HepG2 (cell line): ENCODE results near the gene ZNF653. TPM values are rescaled to one million over a fixed set of nuclear protein-coding genes. Genes with fewer than 3 reads are reported as not detected.

Experiments
- AHR ChIP-seq: IDR thresholded peaks from 2 replicates; pipeline ENCODE4 v1.6.1; 2018; ENCODE audit warnings: missing genetic modification reagents, missing compliant biosample characterization
- ARNT ChIP-seq: fragments of 450-650 bp; IDR thresholded peaks from 2 replicates; pipeline ENCODE4 v1.6.1; 2017
- ARNT2 ChIP-seq: sonication (generic); formaldehyde crosslinking; IDR thresholded peaks from 2 replicates; pipeline ENCODE4 v1.8.0; 2022; ENCODE audit warnings: mild to moderate bottlenecking, low read depth, missing genetic modification reagents, moderate library complexity
- CREM ChIP-seq, 2 experiments: sonication (generic) in 1 of 2; formaldehyde crosslinking in 1 of 2; IDR thresholded peaks; 2 replicates each; pipeline versions ENCODE4 v1.4.0 to v1.6.1; 2016 to 2020; ENCODE audit warnings: antibody characterized with exemption in 1 of 2, mild to moderate bottlenecking in 1 of 2, missing genetic modification reagents in 1 of 2
- FOXJ3 ChIP-seq: sonication (generic); formaldehyde crosslinking; IDR thresholded peaks from 2 replicates; pipeline ENCODE4 v1.4.0; 2020; ENCODE audit warnings: missing genetic modification reagents, mild to moderate bottlenecking, borderline replicate concordance
- NBN ChIP-seq: fragments of 450-650 bp; conservative IDR thresholded peaks from 2 replicates; pipeline ENCODE4 v1.6.1; 2017
- REPIN1 ChIP-seq: sonication (generic); formaldehyde crosslinking; IDR thresholded peaks from 2 replicates; pipeline ENCODE4 v1.8.0; 2022; ENCODE audit warnings: missing genetic modification reagents, low read depth, mild to moderate bottlenecking, borderline replicate concordance
- SAP130 ChIP-seq: IDR thresholded peaks from 2 replicates; pipeline ENCODE4 v1.6.1; 2016; ENCODE audit warnings: low read depth
- SCMH1 ChIP-seq: sonication (generic); formaldehyde crosslinking; IDR thresholded peaks from 2 replicates; pipeline ENCODE4 v1.9.0; 2021; ENCODE audit warnings: missing genetic modification reagents, mild to moderate bottlenecking, borderline replicate concordance
- SIX4 ChIP-seq: sonication (generic); formaldehyde crosslinking; IDR thresholded peaks from 2 replicates; pipeline ENCODE4 v1.4.0; 2020; ENCODE audit warnings: missing genetic modification reagents
- SP5 ChIP-seq: IDR thresholded peaks from 2 replicates; pipeline ENCODE4 v1.6.1; 2016; ENCODE audit warnings: low read depth, borderline replicate concordance
- STAT5B ChIP-seq: sonication (generic); formaldehyde crosslinking; IDR thresholded peaks from 2 replicates; pipeline ENCODE4 v1.4.0; 2020; ENCODE audit warnings: missing genetic modification reagents
- XBP1 ChIP-seq: sonication (generic); formaldehyde crosslinking; IDR thresholded peaks from 2 replicates; pipeline ENCODE4 v1.5.0; 2020; ENCODE audit warnings: missing genetic modification reagents
- ZFP62 ChIP-seq: sonication (generic); formaldehyde crosslinking; IDR thresholded peaks from 2 replicates; pipeline ENCODE4 v1.4.0; 2020; ENCODE audit warnings: missing genetic modification reagents
- ZNF180 ChIP-seq: sonication (generic); formaldehyde crosslinking; IDR thresholded peaks from 2 replicates; pipeline ENCODE4 v1.4.0; 2020; ENCODE audit warnings: low read depth, missing genetic modification reagents, borderline replicate concordance
- ZNF407 ChIP-seq: sonication (generic); formaldehyde crosslinking; IDR thresholded peaks from one replicate; pipeline ENCODE4 v1.5.1; 2020; ENCODE audit warnings: mild to moderate bottlenecking, missing genetic modification reagents; ENCODE audit errors: not compliant biosample characterization
- ZNF746 ChIP-seq: sonication (generic); formaldehyde crosslinking; IDR thresholded peaks from 2 replicates; pipeline ENCODE4 v1.8.0; 2022; ENCODE audit warnings: mild to moderate bottlenecking, missing genetic modification reagents
- polyA plus RNA-seq, 8 experiments: library from polyadenylated mRNA; depleted of rRNA in 3 of 8; stranded (reverse) in 7 of 8; unstranded in 1 of 8; fragments of >200 nt; fragmentation: Illumina TruSeq in 4 of 8; extraction: Trizol in 4 of 8; gene quantifications; 2 replicates each; pipeline versions ENCODE4 v1.2.1 to v1.2.3, GENCODE V29; 2011 to 2016; ENCODE audit warnings: low read depth in 4 of 8, missing spikeins in 1 of 8, mixed read lengths in 1 of 8; ENCODE audit not compliant: insufficient read depth in 1 of 8
- total RNA-seq, 5 experiments: library from RNA; depleted of rRNA; stranded (reverse); fragments of >200 nt; fragmentation: Illumina TruSeq; extraction: Trizol; gene quantifications; 2 replicates each; pipeline ENCODE4 v1.2.3, GENCODE V29; 2016; ENCODE audit warnings: low read depth in 1 of 5
- TF ChIP-seq, protein P1 (sequence below): sonication (generic); formaldehyde crosslinking; IDR thresholded peaks from 2 replicates; pipeline ENCODE4 v1.5.0; 2020; ENCODE audit warnings: missing genetic modification reagents
- TF ChIP-seq, protein P2 (sequence below): sonication (generic); IDR thresholded peaks from 2 replicates; pipeline ENCODE4 v1.6.1; 2016; ENCODE audit warnings: low read depth, borderline replicate concordance

The ZNF653 gene
- total and polyA plus RNA-seq, 2 of the 13 experiments (the other 11 are each of a cell fraction or from before 2014, with no cell fraction given): 4.7 to 7.1 TPM

GRCh38 chr19:11435057-11435832 is 70.4 kb downstream of the ZNF653 start, which contains the start of the genes ODAD3 and PRKCSH (continued):
- TF ChIP-seq ZNF407 (CRISPR knock-in tag) (no peak), SCMH1 (no peak), SAP130 (peak; percentile 86), STAT5B (CRISPR knock-in tag) (no peak), FOXJ3 (CRISPR knock-in tag) (no peak), CREM (IDR thresholded peaks at IDR 0.05) (peak; percentile 98), CREM (CRISPR knock-in tag; IDR thresholded peaks at IDR 0.05) (no peak; the same call in 1 of the 2 replicates), ZFP62 (no peak), ZNF746 (peak; percentile 70; the same call in 1 of the 2 replicates), XBP1 (CRISPR knock-in tag) (no peak), AHR (no peak), ARNT2 (CRISPR knock-in tag) (no peak; the same call in 1 of the 2 replicates), NBN (no peak), SP5 (CRISPR knock-in tag) (peak; percentile 63; the same call in 1 of the 2 replicates), SIX4 (CRISPR knock-in tag) (peak; percentile 9; the same call in 1 of the 2 replicates), ARNT (no peak), REPIN1 (CRISPR knock-in tag) (peak; percentile 88; the same call in 1 of the 2 replicates), ZNF180 (no peak)
- TF ChIP-seq, protein P1, sequence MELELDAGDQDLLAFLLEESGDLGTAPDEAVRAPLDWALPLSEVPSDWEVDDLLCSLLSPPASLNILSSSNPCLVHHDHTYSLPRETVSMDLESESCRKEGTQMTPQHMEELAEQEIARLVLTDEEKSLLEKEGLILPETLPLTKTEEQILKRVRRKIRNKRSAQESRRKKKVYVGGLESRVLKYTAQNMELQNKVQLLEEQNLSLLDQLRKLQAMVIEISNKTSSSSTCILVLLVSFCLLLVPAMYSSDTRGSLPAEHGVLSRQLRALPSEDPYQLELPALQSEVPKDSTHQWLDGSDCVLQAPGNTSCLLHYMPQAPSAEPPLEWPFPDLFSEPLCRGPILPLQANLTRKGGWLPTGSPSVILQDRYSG (CRISPR knock-in tag): 0 out of 2 replicates have a peak, but pooled peaks have one; percentile 57
- TF ChIP-seq, protein P2, sequence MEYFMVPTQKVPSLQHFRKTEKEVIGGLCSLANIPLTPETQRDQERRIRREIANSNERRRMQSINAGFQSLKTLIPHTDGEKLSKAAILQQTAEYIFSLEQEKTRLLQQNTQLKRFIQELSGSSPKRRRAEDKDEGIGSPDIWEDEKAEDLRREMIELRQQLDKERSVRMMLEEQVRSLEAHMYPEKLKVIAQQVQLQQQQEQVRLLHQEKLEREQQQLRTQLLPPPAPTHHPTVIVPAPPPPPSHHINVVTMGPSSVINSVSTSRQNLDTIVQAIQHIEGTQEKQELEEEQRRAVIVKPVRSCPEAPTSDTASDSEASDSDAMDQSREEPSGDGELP: 0 out of 2 replicates have a peak, but pooled peaks have one; percentile 26
